HG03097 (cell line): ENCODE data around the gene PIMREG.
"Not testable (repeated sequence)": the region's sequence is repeated elsewhere in the genome, so short reads cannot be mapped to it uniquely, and the experiment has no call there.

ENCODE experiments used
- ATAC-seq: cut with Tn5 transposase; IDR thresholded peaks from one replicate; pipeline ENCODE4 v1.9.1; 2021; ENCODE audit not compliant: unreplicated experiment, low FRiP score

The PIMREG gene

DNA sequence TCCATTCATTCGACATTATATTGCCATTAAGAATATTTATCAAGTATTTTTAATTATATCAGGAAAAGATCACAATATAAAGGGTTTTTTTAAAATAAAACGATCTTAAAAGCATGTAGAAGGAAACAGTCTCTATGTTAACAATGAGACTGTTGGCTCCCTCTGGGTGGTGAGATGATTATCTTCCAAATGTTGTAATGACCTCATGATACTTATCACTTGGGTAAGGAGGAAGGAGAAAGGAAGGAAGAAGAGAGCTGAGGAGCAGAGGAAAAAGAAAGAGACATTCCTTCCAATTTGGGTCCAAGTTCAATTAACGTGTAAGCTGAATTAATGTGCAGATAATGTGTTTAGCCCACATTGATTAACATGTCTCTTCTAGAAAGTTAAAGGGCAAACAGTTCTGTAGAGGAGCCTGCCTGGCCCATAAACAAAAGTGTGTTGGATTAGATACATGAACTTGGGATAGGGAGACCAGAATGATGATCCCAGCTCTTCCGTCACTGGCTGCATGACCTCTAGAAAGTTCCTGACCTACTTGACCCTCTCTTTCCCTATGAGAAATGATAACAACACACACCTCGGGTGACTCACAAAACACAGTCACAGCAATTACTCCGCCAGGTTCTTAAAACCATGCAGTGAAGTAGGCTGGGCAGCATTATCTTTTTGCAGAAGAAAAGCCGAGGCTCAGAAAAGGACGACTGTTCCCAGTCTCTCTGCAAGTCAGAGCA lies 32.0 kb downstream of the PIMREG start:
- no peak for ATAC-seq

DNA sequence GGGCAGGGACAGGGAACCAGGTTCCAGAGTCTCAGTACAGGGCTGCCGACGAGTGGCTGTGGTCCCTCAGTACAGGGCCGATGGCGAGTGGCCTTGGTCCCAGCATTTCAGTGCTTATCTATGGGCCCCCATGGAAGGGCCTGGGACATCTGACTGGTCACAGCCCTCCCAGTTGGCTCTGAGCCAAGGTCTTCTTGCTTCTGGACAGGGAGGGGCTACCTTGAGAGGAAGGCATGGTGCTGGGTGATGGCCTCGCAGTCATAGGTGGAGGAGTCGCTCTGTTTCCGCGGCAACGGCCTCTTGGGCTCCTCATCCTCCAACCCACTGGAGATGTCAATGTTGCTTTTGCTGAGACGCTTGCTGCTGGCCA lies 32.5 kb downstream of the PIMREG start:
- ATAC-seq: no peak

DNA sequence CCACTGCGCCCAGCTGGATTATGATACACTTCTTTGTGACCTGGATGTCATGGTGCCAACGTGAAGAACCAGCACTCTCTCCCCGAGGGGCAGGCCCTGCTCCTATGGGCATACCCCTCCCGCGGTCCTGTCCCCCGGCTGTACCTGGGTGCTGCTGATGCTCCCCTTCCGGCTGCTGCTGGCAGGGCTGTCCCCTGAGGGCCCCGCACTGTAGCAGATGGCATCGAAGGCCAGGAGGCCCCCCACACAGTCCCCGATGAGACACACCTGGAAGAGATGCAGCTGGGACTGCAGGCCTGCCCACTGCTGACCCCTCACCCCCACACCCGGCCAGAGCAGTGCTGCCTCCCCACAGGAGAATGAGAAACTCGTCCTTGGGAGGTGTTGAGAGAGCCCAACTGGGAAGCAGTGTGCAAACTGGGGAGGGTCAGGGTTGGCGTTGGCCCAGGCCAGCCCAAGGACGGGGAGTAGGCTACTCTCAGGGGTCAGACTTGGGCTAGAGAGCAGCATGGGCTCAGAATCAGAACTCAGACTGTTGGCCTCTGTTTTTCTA lies 33.7 kb downstream of the PIMREG start:
- no peak for ATAC-seq

DNA sequence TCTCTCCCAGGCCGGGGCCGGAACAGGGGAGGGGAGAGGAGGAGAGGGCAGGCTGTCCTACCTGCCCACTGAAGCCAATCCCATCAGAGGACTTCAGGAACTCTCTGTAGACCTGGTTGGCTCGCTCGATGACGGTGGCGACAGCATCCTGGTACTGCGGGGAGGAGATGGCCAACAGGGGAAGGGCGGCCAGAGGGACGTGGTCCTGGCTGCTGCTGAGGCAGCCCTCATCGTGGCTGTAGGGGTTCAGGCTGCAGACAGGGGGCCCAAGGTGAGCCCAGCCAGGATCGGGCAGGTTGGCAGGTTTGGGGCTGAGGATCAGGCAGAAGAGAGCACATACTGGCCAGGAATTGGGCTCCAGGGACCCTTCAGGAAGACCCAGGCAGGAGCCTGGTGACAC lies 34.2 kb downstream of the PIMREG start:
- no peak for ATAC-seq

DNA sequence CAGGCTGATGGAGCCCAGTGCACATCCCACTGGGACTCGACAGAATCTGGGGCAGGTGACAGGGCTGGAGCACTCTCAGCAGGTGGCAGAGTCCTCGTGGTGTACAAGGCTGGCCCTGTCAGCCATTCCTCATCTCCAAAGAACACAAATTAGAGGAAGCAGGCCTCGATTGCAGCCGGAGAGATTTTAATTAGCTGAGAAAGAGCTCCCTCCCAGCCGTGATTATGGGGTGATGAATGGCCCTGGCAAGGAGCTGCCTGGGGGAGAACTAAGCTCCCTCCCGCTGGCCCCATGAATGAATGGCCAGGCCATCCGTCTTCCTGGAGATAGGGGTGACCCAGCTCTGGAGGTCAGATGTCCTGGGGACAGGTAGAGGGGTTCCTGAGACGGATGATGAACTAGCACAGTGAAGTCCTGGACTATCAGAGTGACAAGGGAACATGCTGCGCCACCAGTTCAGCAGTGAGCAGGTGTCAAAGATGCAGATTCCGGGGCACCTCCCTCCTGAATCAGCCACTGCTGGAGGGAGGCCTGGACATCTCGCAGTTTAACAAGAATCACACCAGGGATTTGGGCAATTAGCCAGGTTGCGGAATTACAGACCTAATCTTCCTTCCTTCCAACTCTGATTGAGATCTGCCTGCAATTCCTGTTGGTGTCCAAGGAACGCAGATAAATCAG lies 35.5 kb downstream of the PIMREG start:
- ATAC-seq: no peak

DNA sequence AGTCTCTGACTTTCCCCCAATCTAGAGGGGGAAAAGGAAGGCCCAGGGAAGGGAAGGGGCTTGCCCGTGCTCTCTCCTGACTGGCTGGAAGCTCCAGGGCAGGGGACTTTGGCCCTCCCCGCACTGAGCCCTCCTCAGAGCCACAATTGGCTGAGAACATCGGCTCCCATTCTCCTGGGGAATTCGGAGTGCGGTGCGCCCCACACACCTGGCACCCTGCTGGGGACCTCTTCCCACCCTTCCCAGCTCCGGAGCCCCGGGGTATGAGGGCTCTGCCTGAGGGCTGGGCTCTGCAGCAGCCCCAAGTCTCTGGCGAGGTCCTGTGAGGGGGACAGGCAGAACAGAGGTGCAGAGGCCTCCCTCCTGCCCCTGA lies 36.0 kb downstream of the PIMREG start:
- no peak for ATAC-seq

DNA sequence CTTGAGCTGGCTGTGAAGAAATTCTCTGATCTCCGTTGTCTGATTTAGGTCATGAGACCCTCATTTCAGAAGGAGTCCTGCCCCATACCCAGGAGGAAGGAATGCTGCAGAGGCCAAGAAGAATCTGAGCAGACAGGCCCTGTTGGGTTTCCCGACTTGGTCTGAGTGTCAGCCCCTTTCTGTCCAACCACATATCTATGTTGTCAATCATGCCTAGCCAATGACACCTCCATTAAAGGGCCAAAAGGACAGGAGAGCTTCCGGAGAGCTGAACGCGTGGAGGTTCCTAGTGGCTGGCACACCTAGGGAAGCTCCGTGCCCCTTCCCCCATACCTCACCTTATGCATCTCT lies 37.8 kb downstream of the PIMREG start:
- no peak for ATAC-seq

DNA sequence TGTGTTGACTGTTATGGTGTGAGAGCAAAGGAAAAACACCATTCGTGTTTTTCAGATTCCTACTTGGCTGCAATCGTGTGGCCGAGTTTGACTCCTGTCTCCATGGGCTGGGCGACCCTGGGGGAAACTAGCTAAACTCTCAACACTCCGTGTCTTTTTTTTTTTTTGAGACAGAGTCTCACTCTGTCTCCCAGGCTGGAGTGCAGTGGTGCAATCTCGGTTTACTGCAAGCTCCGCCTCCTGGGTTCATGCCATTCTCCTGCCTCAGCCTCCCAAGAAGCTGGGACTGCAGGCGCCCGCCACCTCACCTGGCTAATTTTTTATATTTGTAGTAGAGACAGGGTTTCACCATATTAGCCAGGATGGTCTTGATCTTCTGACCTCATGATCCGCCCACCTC lies 38.5 kb downstream of the PIMREG start:
- ATAC-seq: not testable (repeated sequence)

DNA sequence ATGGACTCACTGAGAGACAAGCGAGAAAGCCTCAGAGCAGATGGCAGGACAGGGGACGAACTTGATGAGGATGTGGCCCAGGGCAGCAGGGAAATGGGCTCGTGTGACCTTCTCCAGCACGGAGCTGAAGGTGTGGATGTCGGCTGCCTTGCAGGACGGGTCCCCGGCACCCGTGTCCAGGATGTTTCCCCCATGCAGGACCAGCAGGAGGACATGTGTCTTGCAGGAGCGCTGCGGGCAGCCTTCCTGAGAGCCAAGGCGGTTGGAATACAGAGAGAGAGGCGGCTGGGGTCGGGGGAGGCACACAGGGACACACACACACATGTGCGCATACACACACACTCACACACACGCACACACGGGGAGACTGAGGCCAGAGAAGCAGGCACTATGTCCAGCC lies 39.3 kb downstream of the PIMREG start:
- ATAC-seq: no peak

DNA sequence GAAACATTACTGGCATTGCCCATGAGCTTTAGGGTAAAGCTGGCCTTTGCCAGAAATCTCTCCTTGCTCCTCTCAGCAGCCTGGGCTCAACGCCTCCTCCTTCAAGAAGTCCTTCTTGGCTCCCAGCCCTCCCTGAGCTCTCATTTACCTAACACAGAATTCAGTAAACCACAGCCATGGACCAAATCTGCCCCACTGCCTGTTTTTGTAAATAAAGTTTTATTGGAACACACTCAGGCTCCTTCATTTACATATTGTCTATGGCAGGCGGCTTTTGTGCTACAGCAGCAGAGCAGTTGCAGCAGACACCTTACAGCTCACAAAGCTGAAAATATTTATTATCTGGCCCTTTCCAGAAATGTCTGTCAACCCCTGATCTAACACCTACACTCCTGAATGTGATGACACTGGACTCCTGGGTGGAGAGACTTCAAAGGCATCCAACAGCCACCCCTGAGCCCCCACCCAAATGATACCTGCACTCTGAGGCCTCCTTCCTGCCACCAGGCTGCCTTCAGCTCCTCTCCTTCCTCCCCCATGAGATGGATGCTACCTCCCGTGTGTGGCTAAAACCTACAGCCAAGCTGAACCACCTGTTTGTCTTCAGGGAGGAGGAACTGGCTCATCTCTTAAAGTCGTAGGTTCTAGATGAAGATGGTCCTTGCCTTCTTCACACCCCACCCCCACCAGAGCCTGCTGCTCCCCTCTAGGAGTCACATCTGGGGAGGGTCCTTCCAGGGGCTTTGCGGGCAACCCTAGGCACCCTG lies 41.6 kb downstream of the PIMREG start:
- ATAC-seq: no peak

DNA sequence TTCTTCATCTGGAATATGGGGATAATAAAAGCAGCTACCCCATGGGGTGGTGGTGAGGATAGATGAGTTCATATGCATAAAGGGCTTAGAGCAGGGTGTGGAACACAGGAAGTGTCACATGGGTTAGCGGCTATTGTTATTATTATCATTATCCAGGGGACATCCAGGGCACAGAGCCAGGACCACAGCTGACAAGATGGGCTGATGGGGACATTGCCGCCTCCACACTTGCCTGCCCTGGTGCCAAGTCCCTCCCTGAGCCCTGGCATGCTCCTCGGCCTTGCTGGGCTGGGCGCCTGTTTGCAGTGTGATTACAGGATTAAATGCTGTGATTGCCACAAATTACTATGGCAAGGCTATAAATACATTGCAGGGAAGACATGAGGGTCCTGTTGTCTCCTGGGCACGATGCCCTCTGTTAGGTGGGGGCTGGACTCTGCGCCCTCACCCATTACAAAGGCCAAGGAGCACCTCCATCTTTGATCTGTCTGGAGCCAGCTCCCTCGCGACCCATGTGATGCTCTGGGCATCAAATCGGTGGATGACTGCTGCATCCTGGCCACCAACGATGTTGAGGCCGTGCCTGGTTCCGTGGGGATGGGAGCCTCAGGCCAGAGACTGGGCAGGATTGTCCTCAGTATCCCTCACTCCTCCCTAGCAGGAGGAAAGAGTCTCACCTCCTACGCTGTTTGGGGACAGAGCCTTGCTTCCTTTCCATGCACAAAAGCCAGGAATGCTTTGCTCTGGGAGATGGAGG lies 43.2 kb downstream of the PIMREG start:
- no peak for ATAC-seq

DNA sequence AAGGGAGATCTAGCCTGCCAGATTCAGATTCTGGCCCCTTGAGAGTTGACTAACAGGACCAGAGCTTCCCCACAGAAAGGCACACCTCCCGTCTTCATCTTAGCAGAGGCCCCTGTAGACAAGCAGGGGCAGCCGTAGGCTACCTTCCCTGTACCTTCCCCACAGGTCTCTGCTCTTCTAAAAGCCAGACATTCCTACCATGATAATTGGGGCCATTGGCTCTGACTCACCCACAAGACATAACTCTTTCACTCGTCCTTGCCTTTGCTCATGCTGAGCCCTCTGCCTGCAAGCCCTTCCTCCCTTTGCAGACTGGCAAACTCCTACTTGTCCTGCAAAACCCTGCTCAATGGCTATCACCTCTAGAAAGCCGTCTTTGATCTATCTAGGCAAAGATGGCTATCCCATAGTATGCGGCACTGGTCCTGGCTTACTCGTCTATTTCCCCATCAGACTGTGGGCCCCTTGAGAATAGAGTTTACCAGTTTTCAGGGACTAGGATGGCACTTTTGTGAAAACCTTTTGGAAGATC lies 43.8 kb downstream of the PIMREG start:
- ATAC-seq: no peak

DNA sequence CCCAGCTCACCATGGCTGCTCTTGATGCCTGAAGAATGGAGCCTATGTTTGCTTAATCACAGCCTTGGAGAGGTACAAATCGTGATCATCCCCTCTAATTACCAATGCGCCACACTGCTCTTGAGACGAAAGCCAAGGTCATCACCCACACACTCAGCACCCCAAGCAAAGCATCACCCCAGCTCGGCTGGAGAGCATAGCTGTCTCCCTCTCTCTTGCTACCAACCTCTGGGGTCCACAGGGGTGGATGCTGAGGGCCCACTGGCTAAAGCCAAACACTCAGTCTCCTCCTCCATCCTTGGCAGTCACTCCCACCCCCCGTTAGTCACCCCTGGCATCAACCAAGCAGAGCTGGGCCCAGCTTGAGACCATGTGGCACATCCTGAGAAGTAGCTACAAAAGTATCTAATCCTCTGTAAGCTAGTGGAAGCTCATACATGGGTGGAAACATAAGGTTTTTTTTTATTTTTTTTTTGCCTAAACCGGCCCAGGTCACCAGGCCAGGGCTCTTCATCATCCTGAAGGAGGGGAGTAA lies 44.8 kb downstream of the PIMREG start:
- no peak for ATAC-seq

DNA sequence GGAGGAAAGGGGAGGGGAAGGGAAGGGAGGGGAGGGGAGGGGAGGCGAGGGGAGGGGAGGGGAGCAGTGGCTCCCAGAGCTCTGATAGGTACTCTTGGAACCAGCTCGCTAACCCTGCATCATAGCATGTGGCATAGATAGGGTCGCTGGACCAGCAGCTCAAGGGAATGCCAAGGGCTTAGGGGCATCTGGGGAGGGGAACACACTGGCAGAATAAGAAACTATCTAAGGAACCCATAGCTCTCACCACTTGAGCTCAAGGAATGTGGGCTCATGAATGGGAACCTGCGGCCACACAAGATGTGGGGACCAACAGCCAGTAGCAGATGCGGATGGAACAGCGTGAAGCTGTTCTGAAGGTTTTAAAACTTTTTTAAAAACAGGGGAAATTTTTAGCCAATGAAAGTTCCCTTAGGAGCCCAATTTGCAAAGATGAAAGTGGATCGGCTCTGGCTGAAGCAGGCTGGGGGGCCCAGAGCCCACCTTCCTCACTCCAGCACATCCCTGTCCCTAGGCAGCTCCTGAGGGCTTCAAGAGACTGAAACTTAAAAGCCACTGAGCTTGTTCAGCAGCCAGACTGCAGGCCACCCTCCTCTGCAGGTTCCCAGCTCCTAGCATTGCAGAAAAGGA lies 46.9 kb downstream of the PIMREG start:
- no peak for ATAC-seq

DNA sequence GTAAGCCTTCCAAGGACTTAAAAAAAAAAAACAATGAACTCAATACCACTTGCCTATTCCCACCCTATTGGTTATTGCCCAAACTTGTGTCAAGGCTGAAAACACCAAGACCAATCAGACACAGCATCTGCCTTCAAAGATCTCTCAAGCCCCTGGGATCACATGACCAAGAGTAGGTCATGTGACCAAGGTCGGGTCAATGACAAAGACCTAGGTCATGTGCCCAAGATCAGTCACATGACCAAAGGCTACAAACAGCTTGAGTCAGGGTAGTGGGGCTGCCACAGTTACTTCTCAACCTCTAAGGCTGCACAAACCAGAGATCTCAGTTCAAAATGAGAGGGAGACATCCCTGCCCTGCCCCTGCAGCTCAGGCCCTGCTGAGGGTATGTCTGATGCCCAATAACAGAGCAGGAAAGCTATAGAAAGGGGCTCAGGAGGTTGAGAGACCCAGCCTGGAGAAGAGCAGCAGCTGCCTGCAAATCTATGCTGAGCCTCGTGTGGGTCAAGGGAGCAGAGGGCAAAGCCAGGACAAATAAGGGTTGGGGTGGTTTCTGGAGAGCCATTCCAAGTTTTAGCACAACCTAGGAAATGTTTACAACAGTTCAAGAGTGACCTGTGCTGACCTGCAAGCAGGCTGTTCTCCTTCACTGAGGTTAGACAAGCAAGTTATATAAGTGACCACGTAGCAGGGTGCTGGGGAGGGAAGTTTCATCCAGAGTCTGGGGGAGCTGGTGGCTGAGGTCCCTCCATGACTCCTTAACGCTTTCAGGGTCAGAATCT lies 48.8 kb downstream of the PIMREG start:
- ATAC-seq: no peak

DNA sequence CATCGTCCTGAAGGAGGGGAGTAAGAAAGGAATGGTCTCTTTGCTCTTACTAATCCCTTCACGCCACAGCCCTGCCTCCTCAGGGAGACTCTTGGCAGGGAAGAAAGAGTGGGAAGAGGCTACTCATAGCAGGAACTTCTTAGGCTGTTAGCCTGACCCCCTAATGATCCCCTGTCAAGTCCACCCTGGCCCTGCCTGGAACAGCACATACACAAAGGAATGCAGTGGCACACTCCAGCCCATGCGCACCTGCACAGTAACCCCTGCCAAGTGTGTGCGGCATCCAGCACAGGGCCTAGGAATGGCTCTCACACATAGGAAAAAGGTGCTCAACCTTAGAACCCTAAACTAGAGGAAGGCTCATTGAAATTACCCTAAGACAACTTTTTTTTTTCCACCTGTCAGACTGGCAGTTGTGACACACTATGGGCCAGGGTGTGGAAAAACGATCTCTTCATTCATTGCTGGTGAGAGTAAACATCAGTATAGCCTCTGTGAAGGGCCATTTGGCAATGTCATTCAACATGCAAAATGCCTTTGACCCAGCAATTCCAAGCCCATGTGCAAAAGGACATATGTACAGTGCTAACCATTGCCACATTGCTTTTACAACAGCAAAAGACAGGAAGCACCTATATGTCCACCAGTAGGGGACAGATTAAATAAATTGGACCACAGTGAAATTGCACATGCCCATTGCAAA lies 50.1 kb downstream of the PIMREG start:
- ATAC-seq: no peak

DNA sequence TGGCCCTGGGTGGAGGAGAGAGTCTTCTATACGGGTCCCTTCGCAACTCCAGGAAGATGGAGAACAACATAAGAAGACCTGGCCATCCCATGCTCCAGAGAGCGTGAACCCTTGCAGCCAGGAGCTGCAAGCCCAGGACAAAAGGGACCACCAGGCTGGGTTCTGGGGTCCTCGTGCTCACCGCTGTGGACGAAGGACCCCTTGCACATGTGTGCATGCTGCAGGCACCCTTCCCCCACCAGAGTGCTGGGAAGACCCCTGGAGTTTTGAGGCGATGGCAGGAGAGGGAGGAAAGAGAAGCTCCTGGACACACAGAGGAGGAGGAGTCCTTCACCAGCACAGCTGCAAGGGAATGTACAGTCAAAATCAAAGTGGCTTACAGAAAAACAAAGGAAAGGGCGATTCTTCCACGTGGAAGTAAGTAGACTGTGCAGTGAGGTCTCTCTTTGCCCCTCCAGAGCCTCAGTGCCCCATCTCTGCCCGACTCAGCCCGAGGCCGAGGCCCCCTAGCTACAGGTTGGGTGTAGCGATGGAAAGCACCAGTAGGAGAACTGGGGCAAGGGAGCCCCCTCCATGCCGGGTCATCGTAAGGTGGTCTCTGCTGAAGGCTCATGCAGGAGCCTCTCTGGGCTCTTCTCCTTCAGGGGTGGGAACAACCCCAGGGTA lies 51.3 kb downstream of the PIMREG start:
- ATAC-seq: no peak

DNA sequence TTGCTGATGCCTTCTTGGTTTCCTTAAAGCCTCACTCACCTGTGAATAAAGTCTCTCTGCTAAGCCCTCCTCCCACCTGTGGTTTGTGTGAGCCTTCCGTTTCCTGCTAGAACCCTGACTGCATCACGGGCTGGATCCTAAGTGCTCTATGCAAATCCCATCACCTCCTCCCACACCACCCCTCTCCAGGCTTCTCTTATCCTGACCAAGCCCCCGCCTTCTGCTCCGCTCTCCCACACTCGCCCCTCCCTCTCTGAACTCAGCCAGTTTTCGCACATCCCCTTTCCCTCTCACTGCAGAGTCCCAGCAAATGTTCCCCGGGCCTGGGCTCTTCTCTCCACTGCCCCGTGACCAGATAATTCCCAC lies 51.8 kb downstream of the PIMREG start:
- no peak for ATAC-seq
